GM18861 (cell line): ENCODE measurements around the gene CBX7.

Experiments used
- ATAC-seq: cut with Tn5 transposase; IDR thresholded peaks from one replicate; pipeline ENCODE4 v1.9.1; 2021; ENCODE audit not compliant: unreplicated experiment

CBX7 gene

GRCh38 chr22:39094717-39095389, 57.6 kb downstream of the CBX7 start:
- no peak for ATAC-seq

- ATAC-seq, result no peak
These were observed 60.2 kb downstream of the CBX7 start for GRCh38 chr22:39092111-39092862.

GRCh38 chr22:39091126-39092081, 61.1 kb downstream of the CBX7 start:
- ATAC-seq, result no peak

- no peak for ATAC-seq
These were observed 61.9 kb downstream of the CBX7 start for GRCh38 chr22:39090426-39091064.

GRCh38 chr22:39089928-39090327, 62.6 kb downstream of the CBX7 start:
- no peak for ATAC-seq

GRCh38 chr22:39088685-39089032, 63.8 kb downstream of the CBX7 start:
- ATAC-seq, result no peak

GRCh38 chr22:39087881-39088684, 64.4 kb downstream of the CBX7 start:
- no peak for ATAC-seq

- ATAC-seq, result no peak
These were observed 65.4 kb downstream of the CBX7 start for GRCh38 chr22:39087098-39087497.

- ATAC-seq, result no peak
These were observed 67.8 kb downstream of the CBX7 start for GRCh38 chr22:39084666-39085065.

GRCh38 chr22:39083212-39084165, 69.0 kb downstream of the CBX7 start:
- no peak for ATAC-seq

- ATAC-seq, result no peak
These were observed 70.9 kb downstream of the CBX7 start for GRCh38 chr22:39081598-39081997.

- ATAC-seq, result no peak
These were observed 71.5 kb downstream of the CBX7 start for GRCh38 chr22:39081016-39081415.
